Uterus (tissue), 4 donors: ENCODE measurements around the gene PLXNB3. TPM values are rescaled to one million over a fixed set of nuclear protein-coding genes. Genes with fewer than 3 reads are reported as not detected.

Experiments
- DNase-seq, 2 donors: peaks; one replicate each; pipeline ENCODE4 v3.0.0-alpha.2; 2019 to 2020
- H3K27ac ChIP-seq, 2 donors: fragments of 200-600 bp; sonication (generic); 1 replicate in 1 of 2; 2 replicates in 1 of 2; pipeline ENCODE4 v1.5.1; 2016 to 2018
- H3K27me3 ChIP-seq, 2 donors: fragments of 200-600 bp; sonication (generic); one replicate each; pipeline ENCODE4 v1.5.1; 2018 to 2019; ENCODE audit warnings: control low read depth in 1 of 2
- H3K36me3 ChIP-seq, 2 donors: fragments of 200-600 bp; sonication (generic); one replicate each; pipeline ENCODE4 v1.5.1; 2019; ENCODE audit warnings: control low read depth in 1 of 2
- H3K4me1 ChIP-seq, 2 donors: fragments of 200-600 bp; sonication (generic); one replicate each; pipeline ENCODE4 v1.5.1; 2018 to 2019; ENCODE audit warnings: control low read depth in 1 of 2
- H3K4me3 ChIP-seq, 2 donors: fragments of 200-600 bp; sonication (generic); 1 replicate in 1 of 2; 2 replicates in 1 of 2; pipeline ENCODE4 v1.5.1; 2018 to 2019; ENCODE audit warnings: mild to moderate bottlenecking in 1 of 2
- H3K9me3 ChIP-seq, 2 donors: fragments of 200-600 bp; sonication (generic); one replicate each; pipeline ENCODE4 v1.5.1; 2019; ENCODE audit warnings: control low read depth in 1 of 2
- CTCF ChIP-seq, 4 experiments: fragments of 200-600 bp in 2 of 4; fragments of 450-650 bp in 2 of 4; sonication (generic) in 2 of 4; IDR thresholded peaks; one replicate each; pipeline ENCODE4 v1.5.1; 2016 to 2019; ENCODE audit warnings: antibody characterized with exemption in 4 of 4, mild to moderate bottlenecking in 2 of 4, moderate library complexity in 1 of 4
- POLR2A ChIP-seq, 2 donors: fragments of 450-650 bp; IDR thresholded peaks; one replicate each; pipeline ENCODE4 v1.6.1; 2016; ENCODE audit warnings: antibody characterized with exemption in 2 of 2, mild to moderate bottlenecking in 1 of 2, moderate library complexity in 1 of 2
- intact Hi-C: fragments of 100-400 bp; cut with DNase I; formaldehyde crosslinking; loops from one replicate; pipeline ENCODE4 v1.15.1; 2023; ENCODE audit warnings: low total_unique reads
- total RNA-seq, 4 donors: library from RNA; depleted of rRNA in 3 of 4; stranded (reverse); fragments of >200 nt in 3 of 4; gene quantifications; one replicate each; pipeline versions ENCODE4 v1.1.0 to v1.2.4, GENCODE V29; 2014 to 2023
- donor health status: DM: yes; HTN: yes; CAD: no.

The PLXNB3 gene
- total RNA-seq, 4 donors from 2014 or later: 1.5 to 50.7 (median 5.1) TPM

- H3K9me3 ChIP-seq: no peaks in the 10 kb centered on the region
- H3K4me3 ChIP-seq: peak overlapping the region in 1 of 2 donors; percentile 13
- H3K4me1 ChIP-seq: no peaks in the 10 kb centered on the region
- peak overlapping the region; percentile 42 to 77 for H3K27ac ChIP-seq
- no peaks in the 10 kb centered on the region for H3K27me3 ChIP-seq
- H3K36me3 ChIP-seq: no peaks in the 10 kb centered on the region
- DNase-seq: peak; percentile 24 to 36
- intact Hi-C loops: no loop called here
- TF ChIP-seq POLR2A (IDR thresholded peaks at IDR 0.05) (no peak), CTCF (IDR thresholded peaks at IDR 0.05) (no peak)
These were observed 1.4 kb downstream of the PLXNB3 start for GRCh38 chrX:153765138-153766079.

GRCh38 chrX:153766098-153766817 is 2.2 kb downstream of the PLXNB3 start:
- no peaks in the 10 kb centered on the region for H3K9me3 ChIP-seq
- DNase-seq: peak; percentile 39 to 40
- intact Hi-C loops: no loop called here

GRCh38 chrX:153766871-153767673 is 3.0 kb downstream of the PLXNB3 start:
- peak; percentile 14 to 17 for DNase-seq
- intact Hi-C loops: no loop called here
- no peaks in the 10 kb centered on the region for H3K36me3 ChIP-seq
- H3K4me1 ChIP-seq: no peaks in the 10 kb centered on the region
- no peak overlapping the region for H3K27ac ChIP-seq
- no peaks in the 10 kb centered on the region for H3K9me3 ChIP-seq
- no peak for TF ChIP-seq POLR2A (IDR thresholded peaks at IDR 0.05)
- no peak for TF ChIP-seq CTCF (IDR thresholded peaks at IDR 0.05)
- no peaks in the 10 kb centered on the region for H3K27me3 ChIP-seq
- H3K4me3 ChIP-seq: no peak overlapping the region

More at GRCh38 chrX:153766098-153766817, 2.2 kb downstream of the PLXNB3 start:
- no peaks in the 10 kb centered on the region for H3K4me1 ChIP-seq
- H3K27ac ChIP-seq: peak overlapping the region; percentile 42 to 77
- H3K27me3 ChIP-seq: no peaks in the 10 kb centered on the region
- TF ChIP-seq CTCF (IDR thresholded peaks at IDR 0.05) (no peak), POLR2A (IDR thresholded peaks at IDR 0.05) (no peak)
- no peaks in the 10 kb centered on the region for H3K36me3 ChIP-seq
- H3K4me3 ChIP-seq: peak overlapping the region in 1 of 2 donors; percentile 13

- no peak overlapping the region for H3K4me3 ChIP-seq
- no peaks in the 10 kb centered on the region for H3K36me3 ChIP-seq
- TF ChIP-seq CTCF (IDR thresholded peaks at IDR 0.05) (no peak), POLR2A (IDR thresholded peaks at IDR 0.05) (no peak)
- no peaks in the 10 kb centered on the region for H3K27me3 ChIP-seq
- intact Hi-C loops: loop anchor here (2.0 kb wide), 1 partner anchor 71 kb away; no protein-coding TSS in a partner anchor
- H3K27ac ChIP-seq: no peak overlapping the region
- H3K4me1 ChIP-seq: no peaks in the 10 kb centered on the region
- no peak for DNase-seq
- H3K9me3 ChIP-seq: no peaks in the 10 kb centered on the region
These were observed 3.6 kb downstream of the PLXNB3 start for GRCh38 chrX:153767674-153768055.
